ENCODE results near the gene ZFP14. TPM values are rescaled to one million over a fixed set of nuclear protein-coding genes. Genes with fewer than 3 reads are reported as not detected.
"Not testable (repeated sequence)": the region's sequence is repeated elsewhere in the genome, so short reads cannot be mapped to it uniquely, and the experiment has no call there.

The ZFP14 gene
- total and polyA plus RNA-seq, 2 experiments from 2014 or later: 6.1 to 6.7 TPM

- Histone ChIP-seq H3K9me3 (ENCODE audit: low read depth) (no peaks in the 10 kb centered on the region), H3K4me3 (peak overlapping the region; percentile 37)
Observed at GRCh38 chr19:36330216-36330615, 48.8 kb downstream of the ZFP14 start.

GRCh38 chr19:36329534-36329933, 49.5 kb downstream of the ZFP14 start:
- WGBS (ENCODE audit: low lambda C conversion rate, missing lambda C conversion rate): 88% methylated on average over 16 of the region's 16 CpGs
- not testable (repeated sequence) for DNase-seq (ENCODE audit: low spot score); H3K36me3 ChIP-seq (replicated peaks; ENCODE audit: insufficient read depth, low read depth); H3K4me3 ChIP-seq; H3K4me1 ChIP-seq (ENCODE audit: insufficient read depth); H4K20me1 ChIP-seq (ENCODE audit: insufficient read depth, poor library complexity, severe bottlenecking); H2AFZ ChIP-seq; H3K9me3 ChIP-seq (ENCODE audit: low read depth); H3K27ac ChIP-seq; H3K27me3 ChIP-seq; H3K9me2 ChIP-seq (replicated peaks; ENCODE audit: insufficient read depth)
- peaks cover 26% of the 10 kb centered on the region for H3K79me2 ChIP-seq
- peak overlapping the region; percentile 76 for H3K4me2 ChIP-seq

More at GRCh38 chr19:36330216-36330615, 48.8 kb downstream of the ZFP14 start:
- Histone ChIP-seq H3K4me1 (ENCODE audit: insufficient read depth) (peaks cover 4% of the 10 kb centered on the region), H2AFZ (no peak overlapping the region), H3K27me3 (no peaks in the 10 kb centered on the region), H3K27ac (no peak overlapping the region), H4K20me1 (ENCODE audit: insufficient read depth, poor library complexity, severe bottlenecking) (no peaks in the 10 kb centered on the region), H3K79me2 (peaks cover 26% of the 10 kb centered on the region), H3K4me2 (peak overlapping the region; percentile 76), H3K36me3 (replicated peaks; ENCODE audit: insufficient read depth, low read depth) (no peaks in the 10 kb centered on the region), H3K9me2 (replicated peaks; ENCODE audit: insufficient read depth) (no peaks in the 10 kb centered on the region)
- 79% methylated on average over 19 of the region's 19 CpGs for WGBS (ENCODE audit: low lambda C conversion rate, missing lambda C conversion rate)
- TF ChIP-seq, protein P1, sequence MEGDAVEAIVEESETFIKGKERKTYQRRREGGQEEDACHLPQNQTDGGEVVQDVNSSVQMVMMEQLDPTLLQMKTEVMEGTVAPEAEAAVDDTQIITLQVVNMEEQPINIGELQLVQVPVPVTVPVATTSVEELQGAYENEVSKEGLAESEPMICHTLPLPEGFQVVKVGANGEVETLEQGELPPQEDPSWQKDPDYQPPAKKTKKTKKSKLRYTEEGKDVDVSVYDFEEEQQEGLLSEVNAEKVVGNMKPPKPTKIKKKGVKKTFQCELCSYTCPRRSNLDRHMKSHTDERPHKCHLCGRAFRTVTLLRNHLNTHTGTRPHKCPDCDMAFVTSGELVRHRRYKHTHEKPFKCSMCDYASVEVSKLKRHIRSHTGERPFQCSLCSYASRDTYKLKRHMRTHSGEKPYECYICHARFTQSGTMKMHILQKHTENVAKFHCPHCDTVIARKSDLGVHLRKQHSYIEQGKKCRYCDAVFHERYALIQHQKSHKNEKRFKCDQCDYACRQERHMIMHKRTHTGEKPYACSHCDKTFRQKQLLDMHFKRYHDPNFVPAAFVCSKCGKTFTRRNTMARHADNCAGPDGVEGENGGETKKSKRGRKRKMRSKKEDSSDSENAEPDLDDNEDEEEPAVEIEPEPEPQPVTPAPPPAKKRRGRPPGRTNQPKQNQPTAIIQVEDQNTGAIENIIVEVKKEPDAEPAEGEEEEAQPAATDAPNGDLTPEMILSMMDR (IDR thresholded peaks at IDR 0.05; ENCODE audit: poor library complexity): no peak
- TF ChIP-seq EZH2 (IDR thresholded peaks at IDR 0.05; ENCODE audit: borderline replicate concordance) (no peak), EZH2phosphoT487 (IDR thresholded peaks at IDR 0.05; ENCODE audit: low read depth, severe bottlenecking, unreplicated experiment) (no peak)
- no peak for DNase-seq (ENCODE audit: low spot score)

- 91% methylated on average over 10 of the region's 10 CpGs for WGBS (ENCODE audit: low lambda C conversion rate, missing lambda C conversion rate)
- not testable (repeated sequence) for H3K4me1 ChIP-seq (ENCODE audit: insufficient read depth); H3K27ac ChIP-seq; H3K27me3 ChIP-seq; H2AFZ ChIP-seq; H3K4me3 ChIP-seq; H4K20me1 ChIP-seq (ENCODE audit: insufficient read depth, poor library complexity, severe bottlenecking); H3K9me2 ChIP-seq (replicated peaks; ENCODE audit: insufficient read depth); DNase-seq (ENCODE audit: low spot score); H3K9me3 ChIP-seq (ENCODE audit: low read depth); H3K4me2 ChIP-seq; H3K36me3 ChIP-seq (replicated peaks; ENCODE audit: insufficient read depth, low read depth)
- H3K79me2 ChIP-seq: peaks cover 26% of the 10 kb centered on the region
Observed at GRCh38 chr19:36326649-36327048, 52.4 kb downstream of the ZFP14 start.

DNA sequence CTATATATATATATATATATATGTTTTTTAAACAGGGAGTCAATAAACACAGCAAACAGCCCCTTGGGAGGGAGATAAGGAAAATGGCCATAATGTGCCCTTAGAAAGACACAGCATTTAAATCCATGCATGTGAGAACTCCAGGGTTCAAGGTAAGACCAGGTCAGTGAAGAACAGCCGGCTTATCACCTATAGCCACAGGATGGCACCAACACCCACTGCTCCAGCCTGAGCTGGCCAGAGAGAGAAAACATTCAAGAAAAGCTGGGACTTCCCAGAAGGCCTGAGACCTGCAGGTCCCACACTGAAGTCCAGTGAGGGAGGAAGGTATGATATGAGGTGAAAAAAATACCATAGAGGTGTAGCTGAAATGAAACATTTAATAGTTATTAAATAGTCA, 63.8 kb downstream of the ZFP14 start:
- H3K9me2 ChIP-seq (replicated peaks; ENCODE audit: insufficient read depth); H4K20me1 ChIP-seq (ENCODE audit: insufficient read depth, poor library complexity, severe bottlenecking): not testable (repeated sequence)
- no CpG with 5 or more reads among the region's 1 CpG for WGBS (ENCODE audit: low lambda C conversion rate, missing lambda C conversion rate)

GRCh38 chr19:36314053-36314452, 64.9 kb downstream of the ZFP14 start:
- H3K9me3 ChIP-seq (ENCODE audit: low read depth); H4K20me1 ChIP-seq (ENCODE audit: insufficient read depth, poor library complexity, severe bottlenecking); H3K4me3 ChIP-seq; DNase-seq (ENCODE audit: low spot score); H2AFZ ChIP-seq; H3K9me2 ChIP-seq (replicated peaks; ENCODE audit: insufficient read depth); H3K27ac ChIP-seq; H3K4me2 ChIP-seq; H3K79me2 ChIP-seq; H3K36me3 ChIP-seq (replicated peaks; ENCODE audit: insufficient read depth, low read depth); H3K4me1 ChIP-seq (ENCODE audit: insufficient read depth); H3K27me3 ChIP-seq: not testable (repeated sequence)
- 100% methylated on average over 2 of the region's 5 CpGs for WGBS (ENCODE audit: low lambda C conversion rate, missing lambda C conversion rate)

More for the DNA sequence above, 63.8 kb downstream of the ZFP14 start:
- not testable (repeated sequence) for H3K27me3 ChIP-seq; H3K4me2 ChIP-seq; DNase-seq (ENCODE audit: low spot score); H3K4me1 ChIP-seq (ENCODE audit: insufficient read depth); H3K79me2 ChIP-seq; H3K36me3 ChIP-seq (replicated peaks; ENCODE audit: insufficient read depth, low read depth); H2AFZ ChIP-seq; H3K27ac ChIP-seq; H3K9me3 ChIP-seq (ENCODE audit: low read depth); H3K4me3 ChIP-seq

DNA sequence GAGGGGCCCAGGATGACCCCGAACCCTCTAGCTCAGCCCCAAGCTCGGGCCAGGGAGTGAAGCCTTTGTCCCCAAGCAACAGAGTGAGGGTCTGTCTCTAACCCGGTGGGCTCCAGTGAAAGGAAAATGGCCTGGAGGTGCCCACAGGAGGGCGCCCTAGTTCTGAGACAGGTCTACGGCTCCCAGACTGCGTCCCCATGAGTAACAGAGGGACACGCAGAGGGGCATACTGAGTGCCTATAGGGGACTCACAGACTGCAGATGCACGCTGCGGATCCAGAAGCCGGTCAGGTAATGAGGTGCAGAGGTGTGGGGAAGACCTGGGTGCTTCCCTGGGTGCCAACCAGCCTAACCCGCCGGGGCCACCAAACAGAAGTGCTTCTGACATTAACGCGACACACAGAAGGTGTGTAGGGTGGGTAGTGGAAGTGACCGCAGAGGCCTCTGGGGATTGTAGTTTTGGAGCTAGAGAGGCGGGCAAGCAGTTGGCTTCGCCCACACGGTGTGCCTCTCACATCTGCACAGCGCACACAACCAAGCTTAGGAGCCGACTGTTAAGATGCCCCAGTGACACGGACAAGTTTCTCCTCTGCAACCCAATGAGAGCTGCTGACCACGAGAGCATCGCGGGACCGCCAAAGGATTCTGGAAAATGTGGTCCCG, 67.8 kb downstream of the ZFP14 start:
- H3K4me3 ChIP-seq; H3K9me2 ChIP-seq (replicated peaks; ENCODE audit: insufficient read depth); H4K20me1 ChIP-seq (ENCODE audit: insufficient read depth, poor library complexity, severe bottlenecking); H3K36me3 ChIP-seq (replicated peaks; ENCODE audit: insufficient read depth, low read depth); H3K27ac ChIP-seq; H3K27me3 ChIP-seq; DNase-seq (ENCODE audit: low spot score); H3K4me2 ChIP-seq; H3K4me1 ChIP-seq (ENCODE audit: insufficient read depth); H3K9me3 ChIP-seq (ENCODE audit: low read depth); H2AFZ ChIP-seq; H3K79me2 ChIP-seq: not testable (repeated sequence)
- WGBS (ENCODE audit: low lambda C conversion rate, missing lambda C conversion rate): 96% methylated on average over 11 of the region's 26 CpGs

DNA sequence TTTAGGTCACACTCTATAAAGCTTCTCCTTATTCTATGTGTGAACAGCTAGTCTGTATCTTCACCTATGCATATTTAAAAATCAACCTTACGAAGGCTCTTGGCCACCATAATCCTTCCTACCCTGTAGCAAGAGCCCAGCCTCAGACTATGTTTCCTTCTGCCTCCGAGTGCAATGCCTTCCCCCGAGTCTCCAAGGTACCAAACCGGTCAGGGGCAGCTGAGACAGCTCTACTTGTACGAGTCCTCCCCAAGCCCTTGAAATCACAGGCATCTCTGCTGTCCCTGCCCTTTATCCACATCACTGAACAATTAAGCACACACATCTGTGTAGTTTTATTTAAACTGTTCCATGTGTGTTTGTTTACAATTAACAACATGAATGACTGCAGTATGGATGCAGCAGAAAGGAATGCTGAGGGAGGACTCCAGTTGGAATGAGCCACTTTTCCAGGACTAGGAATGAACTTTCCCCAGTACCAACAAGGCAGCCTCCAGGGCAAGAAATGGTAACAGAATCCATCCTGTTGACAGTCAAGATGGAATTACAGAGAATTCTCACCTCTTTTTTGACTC, 68.5 kb downstream of the ZFP14 start:
- not testable (repeated sequence) for H3K4me3 ChIP-seq; H3K4me2 ChIP-seq; H2AFZ ChIP-seq; H3K9me3 ChIP-seq (ENCODE audit: low read depth); H3K27me3 ChIP-seq; H3K27ac ChIP-seq; H3K9me2 ChIP-seq (replicated peaks; ENCODE audit: insufficient read depth); DNase-seq (ENCODE audit: low spot score); H3K36me3 ChIP-seq (replicated peaks; ENCODE audit: insufficient read depth, low read depth); H4K20me1 ChIP-seq (ENCODE audit: insufficient read depth, poor library complexity, severe bottlenecking); H3K79me2 ChIP-seq; H3K4me1 ChIP-seq (ENCODE audit: insufficient read depth)
- 94% methylated on average over 5 of the region's 5 CpGs for WGBS (ENCODE audit: low lambda C conversion rate, missing lambda C conversion rate)

DNA sequence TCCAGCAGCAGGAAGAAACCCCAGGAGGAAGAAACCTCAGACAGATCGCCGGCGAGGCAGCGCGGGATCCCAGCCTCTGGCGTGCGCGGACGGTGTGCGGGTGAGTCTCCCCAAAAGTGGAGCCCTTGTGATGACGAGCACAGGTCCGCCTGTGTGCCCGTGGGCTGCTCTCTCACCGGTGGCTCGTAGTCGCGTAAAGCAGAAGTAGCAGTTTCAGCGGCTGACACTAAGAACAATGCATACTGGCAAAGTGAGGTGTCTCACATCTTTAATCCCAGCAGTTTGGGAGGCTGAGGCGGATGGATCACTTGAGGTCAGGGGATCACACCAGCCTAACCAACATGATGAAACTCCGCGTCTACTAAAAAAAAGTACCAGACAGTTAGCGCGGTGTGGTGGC, 69.2 kb downstream of the ZFP14 start:
- not testable (repeated sequence) for H3K4me2 ChIP-seq; H3K27ac ChIP-seq; H3K4me3 ChIP-seq; H3K4me1 ChIP-seq (ENCODE audit: insufficient read depth); H3K9me3 ChIP-seq (ENCODE audit: low read depth); H3K79me2 ChIP-seq; H3K9me2 ChIP-seq (replicated peaks; ENCODE audit: insufficient read depth); H2AFZ ChIP-seq; H4K20me1 ChIP-seq (ENCODE audit: insufficient read depth, poor library complexity, severe bottlenecking); H3K27me3 ChIP-seq; DNase-seq (ENCODE audit: low spot score); H3K36me3 ChIP-seq (replicated peaks; ENCODE audit: insufficient read depth, low read depth)
- 96% methylated on average over 22 of the region's 23 CpGs for WGBS (ENCODE audit: low lambda C conversion rate, missing lambda C conversion rate)
